GM10266 (cell line): ENCODE measurements around the gene TRABD.

Experiments
- DNase-seq: peaks from one replicate; pipeline ENCODE4 v3.0.0; 2012; ENCODE audit errors: extremely low spot score
- CTCF ChIP-seq: IDR thresholded peaks from 2 replicates; pipeline ENCODE4 v1.5.1; 2012; ENCODE audit warnings: mild to moderate bottlenecking, low read depth; ENCODE audit not compliant: control insufficient read depth, insufficient read depth; ENCODE audit errors: missing control alignments

The TRABD gene

GRCh38 chr22:50178471-50178864, 7.2 kb upstream of the TRABD start:
- TF ChIP-seq CTCF: no peak
- no peak for DNase-seq

- DNase-seq: no peak
- TF ChIP-seq CTCF: no peak
These were observed 6.5 kb upstream of the TRABD start for GRCh38 chr22:50178871-50179869.

- no peak for DNase-seq
- TF ChIP-seq CTCF: no peak
These were observed 5.6 kb upstream of the TRABD start for GRCh38 chr22:50179937-50180726.

GRCh38 chr22:50180727-50181521, 4.8 kb upstream of the TRABD start:
- no peak for TF ChIP-seq CTCF
- DNase-seq: no peak

GRCh38 chr22:50182176-50183081, 3.3 kb upstream of the TRABD start:
- no peak for DNase-seq

More at GRCh38 chr22:50182176-50183081, 3.3 kb upstream of the TRABD start:
- TF ChIP-seq CTCF: no peak
